Sigmoid colon (tissue), 4 donors: Measurements from ENCODE around the gene NTNG2.

Experiments
- CTCF ChIP-seq, 4 experiments: fragments of 450-650 bp in 3 of 4; fragments of 200-600 bp in 1 of 4; IDR thresholded peaks; one replicate each; pipeline ENCODE4 v1.5.1; 2016 to 2019; ENCODE audit warnings: antibody characterized with exemption in 4 of 4, mild to moderate bottlenecking in 3 of 4, moderate library complexity in 2 of 4
- EP300 ChIP-seq, 4 donors: sonication (generic); formaldehyde crosslinking; IDR thresholded peaks; one replicate each; pipeline ENCODE4 v1.6.1; 2017; ENCODE audit warnings: antibody characterized with exemption in 4 of 4
- POLR2A ChIP-seq, 2 donors: fragments of 450-650 bp; IDR thresholded peaks; one replicate each; pipeline ENCODE4 v1.6.1; 2016; ENCODE audit warnings: antibody characterized with exemption in 2 of 2, mild to moderate bottlenecking in 2 of 2, moderate library complexity in 2 of 2
- POLR2AphosphoS5 ChIP-seq, 4 donors: sonication (generic); formaldehyde crosslinking; IDR thresholded peaks; one replicate each; pipeline ENCODE4 v1.6.1; 2017; ENCODE audit warnings: antibody characterized with exemption in 4 of 4

- TF ChIP-seq CTCF (IDR thresholded peaks at IDR 0.05) (no peak), POLR2A (IDR thresholded peaks at IDR 0.05) (no peak), POLR2AphosphoS5 (IDR thresholded peaks at IDR 0.05) (peak in 2 of 4 donors; percentile 36 to 68), EP300 (IDR thresholded peaks at IDR 0.05) (no peak)
Observed at GRCh38 chr9:132240841-132241482, 79.1 kb downstream of the NTNG2 start.
